GM10248 (cell line): ENCODE results near the gene HLA-DPA1.

Source experiments
- CTCF ChIA-PET: fragments of 300-600 bp; sonication (Branson Sonifier 250); formaldehyde crosslinking; extraction: SDS; loops from one replicate; lab custom pipeline; 2021; ENCODE audit warnings: antibody characterized with exemption; lab: Yijun Ruan, JAX
- POLR2A ChIA-PET: fragments of 350-650 bp; sonication (Branson Sonifier 250); formaldehyde crosslinking; extraction: SDS; loops from one replicate; lab custom pipeline; 2020; ENCODE audit warnings: antibody characterized with exemption; lab: Yijun Ruan, JAX
- DNase-seq: peaks from one replicate; pipeline ENCODE4 v3.0.0; 2012; ENCODE audit errors: extremely low spot score
- CTCF ChIP-seq: IDR thresholded peaks from 2 replicates; pipeline ENCODE4 v1.5.1; 2012; ENCODE audit warnings: mild to moderate bottlenecking, low read depth; ENCODE audit errors: extremely low read depth, missing control alignments, control extremely low read depth

Gene HLA-DPA1

DNA sequence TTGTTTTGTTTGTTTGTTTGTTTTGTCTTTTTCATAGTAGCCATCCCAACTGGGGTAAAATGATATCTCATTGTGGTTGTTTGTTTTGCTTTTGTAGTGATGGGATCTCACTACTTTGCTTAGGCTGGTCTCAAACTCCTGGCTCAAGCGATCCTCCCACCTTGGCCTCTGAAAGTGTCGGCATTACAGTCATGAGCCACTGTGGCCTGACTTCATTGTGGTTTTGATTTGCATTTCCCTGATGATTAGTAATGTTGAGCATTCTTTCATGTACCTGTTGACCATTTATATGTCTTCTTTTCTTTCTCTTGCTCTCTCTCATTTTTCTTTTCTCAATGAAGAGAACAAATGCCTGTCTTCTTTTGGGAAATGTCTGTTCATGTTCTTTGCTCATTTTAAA is 33.3 kb downstream of the HLA-DPA1 start:
- POLR2A ChIA-PET = no interaction called here
- TF ChIP-seq CTCF = no peak
- DNase-seq = no peak
- CTCF ChIA-PET = interaction anchor here (1.1 to 1.6 kb wide), 3 partner anchors 8 to 24 kb away, joined by 3 to 11 read pairs (median 3); no protein-coding TSS in a partner anchor

- no peak for DNase-seq
- TF ChIP-seq CTCF = no peak
- CTCF ChIA-PET = interaction anchor here (1.1 to 1.5 kb wide), 3 partner anchors 21 to 90 kb away, joined by 3 read pairs; no protein-coding TSS in a partner anchor
- POLR2A ChIA-PET = no interaction called here
These were observed 36.9 kb downstream of the HLA-DPA1 start for GRCh38 chr6:33036535-33036934.

DNA sequence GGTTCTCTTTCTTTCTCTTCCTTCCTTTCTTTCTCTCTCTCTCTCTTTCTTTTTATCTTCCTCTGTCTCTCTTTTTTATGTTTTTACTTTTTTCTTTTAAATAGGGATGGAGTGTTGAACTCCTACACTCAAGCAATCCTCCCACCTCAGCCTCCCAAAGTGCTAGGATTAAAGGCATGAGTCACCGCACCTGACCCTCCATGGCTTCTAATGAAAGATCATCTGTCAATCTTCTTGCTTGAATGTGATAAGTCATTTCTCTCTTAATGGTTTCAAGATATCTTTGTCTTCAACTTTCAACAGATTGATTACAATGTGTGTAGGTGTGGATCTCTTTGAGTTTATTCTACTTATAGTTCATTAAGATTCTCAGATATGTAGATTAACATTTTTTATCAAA is 38.9 kb downstream of the HLA-DPA1 start:
- TF ChIP-seq CTCF = no peak
- ChIA-PET POLR2A (no interaction called here), CTCF (no interaction called here)
- no peak for DNase-seq

DNA sequence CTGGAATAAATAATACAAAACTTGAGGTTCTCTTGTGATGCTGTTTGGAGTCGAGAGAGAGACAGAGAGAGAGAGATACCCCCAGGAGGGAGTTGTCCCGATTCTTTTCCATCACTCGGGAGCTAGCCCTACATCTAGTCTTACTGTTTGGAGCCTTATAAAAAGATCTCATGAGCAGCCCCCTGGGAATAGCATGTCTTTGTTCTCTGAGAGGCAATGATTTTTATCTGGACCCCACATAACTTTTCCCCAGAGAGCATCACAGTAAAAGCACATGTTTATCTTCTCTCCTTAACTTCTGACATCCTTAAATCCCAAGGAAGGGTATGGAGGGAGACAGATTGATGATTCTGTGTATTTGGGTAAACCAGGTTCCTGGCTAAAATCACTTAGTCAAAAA is 43.2 kb downstream of the HLA-DPA1 start:
- no peak for TF ChIP-seq CTCF
- ChIA-PET CTCF (interaction anchor here (1.1 to 8.2 kb wide), 5 partner anchors 14 to 46 kb away, joined by 4 to 75 read pairs (median 9); partner anchors contain the start of genes HLA-DPA1 and HLA-DPB1), POLR2A (interaction anchor here (1.3 to 1.5 kb wide), 2 partner anchors 45 to 58 kb away, joined by 12 to 23 read pairs; partner anchors contain the start of gene HLA-DPB1)
- no peak for DNase-seq

- TF ChIP-seq CTCF = peak; percentile 19
- peak; percentile 64 for DNase-seq
- CTCF ChIA-PET = interaction anchor here (0.5 to 8.2 kb wide), 12 partner anchors 12 to 144 kb away, joined by 3 to 75 read pairs (median 4); partner anchors contain the start of genes HLA-DPA1 and HLA-DPB1
- POLR2A ChIA-PET = interaction anchor here (0.9 to 2.1 kb wide), 10 partner anchors 10 to 85 kb away, joined by 3 to 23 read pairs (median 4); partner anchors contain the start of genes HLA-DPA1 and HLA-DPB1
These were observed 43.9 kb downstream of the HLA-DPA1 start for GRCh38 chr6:33029328-33030184.

DNA sequence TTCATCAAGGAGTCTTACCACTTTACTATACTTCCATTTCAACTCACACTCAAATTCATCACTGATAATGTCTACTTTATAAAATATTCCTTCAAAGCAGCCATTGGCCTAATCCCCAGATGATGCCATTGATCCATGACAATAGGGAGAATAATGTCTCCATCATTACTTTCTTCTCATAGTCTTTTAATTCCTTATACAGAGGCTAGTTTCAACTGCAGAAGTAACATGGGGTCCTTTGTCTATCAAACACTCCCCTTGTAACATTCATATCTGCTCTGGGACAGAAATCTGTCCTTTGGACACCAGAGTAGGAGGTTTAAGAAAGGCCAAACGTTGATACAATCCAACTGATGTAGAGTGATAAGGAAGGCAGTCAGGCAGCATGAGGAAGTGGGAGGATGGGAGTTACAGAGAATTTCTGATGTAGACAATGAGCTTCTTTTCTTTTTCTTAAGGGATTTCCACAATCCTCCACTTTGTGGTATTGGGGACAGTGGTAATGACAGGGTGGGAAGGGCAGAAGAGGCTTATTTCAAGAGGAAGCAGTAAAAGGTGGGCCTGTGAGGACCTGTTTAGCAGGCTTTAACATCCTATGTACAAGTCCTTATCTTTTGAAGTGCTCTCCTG is 45.1 kb downstream of the HLA-DPA1 start:
- DNase-seq = no peak
- CTCF ChIA-PET = interaction anchor here (0.8 to 8.2 kb wide), 10 partner anchors 12 to 48 kb away, joined by 3 to 75 read pairs (median 6); partner anchors contain the start of genes HLA-DPA1 and HLA-DPB1

More for the DNA sequence above, 45.1 kb downstream of the HLA-DPA1 start:
- no peak for TF ChIP-seq CTCF
- POLR2A ChIA-PET = interaction anchor here (0.9 to 2.1 kb wide), 9 partner anchors 9 to 57 kb away, joined by 3 to 23 read pairs (median 4); partner anchors contain the start of genes HLA-DPA1 and HLA-DPB1
